Spleen (tissue), 11 donors: Measurements from ENCODE around the gene FAM53B. TPM values are rescaled to one million over a fixed set of nuclear protein-coding genes. Genes with fewer than 3 reads are reported as not detected.

ENCODE experiments used
- DNase-seq: peaks from one replicate; pipeline ENCODE4 v3.0.0-alpha.2; 2020
- H3K27ac ChIP-seq, 8 donors: fragments of 200-600 bp; sonication (generic) in 7 of 8; 1 replicate in 4 of 8; 2 replicates in 4 of 8; pipeline versions ENCODE4 v1.5.0 to v1.8.0; 2016 to 2021; ENCODE audit warnings: inconsistent platforms in 4 of 8, mild to moderate bottlenecking in 4 of 8, moderate library complexity in 1 of 8
- H3K27me3 ChIP-seq, 7 donors: fragments of 200-600 bp; sonication (generic) in 6 of 7; replicated peaks in 1 of 7; 1 replicate in 4 of 7; 2 replicates in 3 of 7; pipeline versions ENCODE4 v1.5.0 to v1.8.0; 2016 to 2021; ENCODE audit warnings: inconsistent platforms in 3 of 7, mild to moderate bottlenecking in 1 of 7
- H3K36me3 ChIP-seq, 6 donors: fragments of 200-600 bp; sonication (generic) in 5 of 6; 1 replicate in 4 of 6; 2 replicates in 2 of 6; pipeline versions ENCODE4 v1.5.0 to v1.8.0; 2016 to 2021; ENCODE audit warnings: inconsistent platforms in 2 of 6
- H3K4me1 ChIP-seq, 6 donors: fragments of 200-600 bp; sonication (generic) in 5 of 6; 1 replicate in 3 of 6; 2 replicates in 3 of 6; pipeline versions ENCODE4 v1.5.0 to v1.8.0; 2016 to 2021; ENCODE audit warnings: inconsistent platforms in 3 of 6
- H3K4me3 ChIP-seq, 8 donors: fragments of 200-600 bp; sonication (generic) in 7 of 8; 1 replicate in 4 of 8; 2 replicates in 4 of 8; pipeline versions ENCODE4 v1.5.0 to v1.8.0; 2016 to 2021; ENCODE audit warnings: inconsistent platforms in 4 of 8, mild to moderate bottlenecking in 4 of 8, moderate library complexity in 2 of 8
- H3K9me3 ChIP-seq, 8 donors: fragments of 200-600 bp; sonication (generic) in 7 of 8; 1 replicate in 4 of 8; 2 replicates in 4 of 8; pipeline versions ENCODE4 v1.5.0 to v1.8.0; 2016 to 2021; ENCODE audit warnings: inconsistent platforms in 4 of 8
- POLR2A ChIP-seq, 3 donors: fragments of 450-650 bp; IDR thresholded peaks; one replicate each; pipeline ENCODE4 v1.5.1; 2017; ENCODE audit warnings: antibody characterized with exemption in 3 of 3, mild to moderate bottlenecking in 1 of 3
- POLR2AphosphoS5 ChIP-seq, 3 donors: sonication (generic); formaldehyde crosslinking; IDR thresholded peaks; one replicate each; pipeline ENCODE4 v1.5.1; 2017; ENCODE audit warnings: antibody characterized with exemption in 3 of 3
- WGBS, 5 donors: extraction: QIAGEN DNeasy Blood & Tissue Kit in 3 of 5; methylation state at CpG; one replicate each; pipeline versions ENCODE4 v1.1.5 to v1.1.7; 2013 to 2018; 5-methylcytosine and 5-hydroxymethylcytosine counted together
- intact Hi-C: fragments of 100-400 bp; cut with DNase I; formaldehyde crosslinking; loops from one replicate; pipeline ENCODE4 v1.15.0; 2023; ENCODE audit warnings: low total_unique reads
- polyA plus RNA-seq, 3 donors: library from polyadenylated mRNA; stranded (reverse); fragments of 200-250 nt; gene quantifications; one replicate each; pipeline ENCODE4 v1.2.1, GENCODE V29; 2013
- total RNA-seq, 7 donors: library from RNA; depleted of rRNA in 3 of 7; stranded (reverse); fragments of >200 nt in 3 of 7; fragmentation: NEBNext Ultra II Directional in 4 of 7; extraction: Animal tissue kit (Norgen Biotek cat#: 25700) in 4 of 7; gene quantifications; one replicate each; pipeline versions ENCODE4 v1.1.0 to v1.2.1, GENCODE V29; 2016 to 2021
- TF ChIP-seq, protein P1 (sequence below), 11 experiments: fragments of 200-600 bp in 7 of 11; fragments of 450-650 bp in 4 of 11; sonication (generic) in 4 of 11; IDR thresholded peaks in 8 of 11; conservative IDR thresholded peaks in 3 of 11; 1 replicate in 7 of 11; 2 replicates in 4 of 11; pipeline versions ENCODE4 v1.4.0 to v1.8.0; 2016 to 2021; ENCODE audit warnings: antibody characterized with exemption in 11 of 11, inconsistent platforms in 4 of 11, mild to moderate bottlenecking in 1 of 11
- donor health status: healthy with polysubstance abuse.
- donor health status: DM: no; HTN: no; CAD: no; lungs with moderate emphysema.
- donor health status: DM: no; HTN: no; CAD: no.
- donor health status: Bipolar disorder and iron deficiency.
- donor health status: healthy.
- donor health status: DM: no; HTN: no; CAD: no.
- donor health status: DM: yes; HTN: yes; CAD: no.

Gene FAM53B
- total and polyA plus RNA-seq, 10 donors = 13.3 to 94.0 (median 56.2) TPM

DNA sequence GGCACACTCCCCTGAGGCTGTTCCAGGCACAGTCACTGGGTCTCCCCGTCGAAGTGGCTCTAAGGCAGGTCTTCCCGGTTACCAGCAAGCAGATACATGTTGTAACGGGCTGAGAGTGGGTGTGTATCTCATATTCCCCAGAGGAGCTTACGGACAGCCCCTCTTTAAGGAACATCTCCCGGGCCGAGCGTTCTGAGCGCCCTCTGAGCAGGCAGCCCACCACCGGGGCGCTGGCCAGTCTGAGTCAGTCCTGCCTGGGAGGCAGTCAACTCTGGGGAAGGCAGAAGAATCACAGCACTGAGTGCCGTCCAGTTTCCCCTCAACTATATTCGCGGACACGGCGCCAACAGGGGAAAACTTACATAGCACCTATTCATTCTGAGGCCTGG is 165.2 kb downstream of the FAM53B start:
- Histone ChIP-seq H3K4me1 (no peaks in the 10 kb centered on the region), H3K9me3 (peaks cover 0 to 16% (median 8%) of the 10 kb centered on the region in 8 donors), H3K4me3 (no peak overlapping the region), H3K36me3 (no peaks in the 10 kb centered on the region), H3K27ac (no peak overlapping the region), H3K27me3 (no peaks in the 10 kb centered on the region)
- intact Hi-C loops = no loop called here
- TF ChIP-seq, protein P1, sequence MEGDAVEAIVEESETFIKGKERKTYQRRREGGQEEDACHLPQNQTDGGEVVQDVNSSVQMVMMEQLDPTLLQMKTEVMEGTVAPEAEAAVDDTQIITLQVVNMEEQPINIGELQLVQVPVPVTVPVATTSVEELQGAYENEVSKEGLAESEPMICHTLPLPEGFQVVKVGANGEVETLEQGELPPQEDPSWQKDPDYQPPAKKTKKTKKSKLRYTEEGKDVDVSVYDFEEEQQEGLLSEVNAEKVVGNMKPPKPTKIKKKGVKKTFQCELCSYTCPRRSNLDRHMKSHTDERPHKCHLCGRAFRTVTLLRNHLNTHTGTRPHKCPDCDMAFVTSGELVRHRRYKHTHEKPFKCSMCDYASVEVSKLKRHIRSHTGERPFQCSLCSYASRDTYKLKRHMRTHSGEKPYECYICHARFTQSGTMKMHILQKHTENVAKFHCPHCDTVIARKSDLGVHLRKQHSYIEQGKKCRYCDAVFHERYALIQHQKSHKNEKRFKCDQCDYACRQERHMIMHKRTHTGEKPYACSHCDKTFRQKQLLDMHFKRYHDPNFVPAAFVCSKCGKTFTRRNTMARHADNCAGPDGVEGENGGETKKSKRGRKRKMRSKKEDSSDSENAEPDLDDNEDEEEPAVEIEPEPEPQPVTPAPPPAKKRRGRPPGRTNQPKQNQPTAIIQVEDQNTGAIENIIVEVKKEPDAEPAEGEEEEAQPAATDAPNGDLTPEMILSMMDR (IDR thresholded peaks at IDR 0.05 in 8 of 11, conservative IDR thresholded peaks at IDR 0.05 in 3 of 11) = no peak
- TF ChIP-seq POLR2AphosphoS5 (IDR thresholded peaks at IDR 0.05) (no peak), POLR2A (IDR thresholded peaks at IDR 0.05) (no peak)
- WGBS, 5 donors = 89 to 96% (median 91%) methylated on average over 13 to 16 of the region's 16 CpGs
- peak; percentile 58 for DNase-seq

DNA sequence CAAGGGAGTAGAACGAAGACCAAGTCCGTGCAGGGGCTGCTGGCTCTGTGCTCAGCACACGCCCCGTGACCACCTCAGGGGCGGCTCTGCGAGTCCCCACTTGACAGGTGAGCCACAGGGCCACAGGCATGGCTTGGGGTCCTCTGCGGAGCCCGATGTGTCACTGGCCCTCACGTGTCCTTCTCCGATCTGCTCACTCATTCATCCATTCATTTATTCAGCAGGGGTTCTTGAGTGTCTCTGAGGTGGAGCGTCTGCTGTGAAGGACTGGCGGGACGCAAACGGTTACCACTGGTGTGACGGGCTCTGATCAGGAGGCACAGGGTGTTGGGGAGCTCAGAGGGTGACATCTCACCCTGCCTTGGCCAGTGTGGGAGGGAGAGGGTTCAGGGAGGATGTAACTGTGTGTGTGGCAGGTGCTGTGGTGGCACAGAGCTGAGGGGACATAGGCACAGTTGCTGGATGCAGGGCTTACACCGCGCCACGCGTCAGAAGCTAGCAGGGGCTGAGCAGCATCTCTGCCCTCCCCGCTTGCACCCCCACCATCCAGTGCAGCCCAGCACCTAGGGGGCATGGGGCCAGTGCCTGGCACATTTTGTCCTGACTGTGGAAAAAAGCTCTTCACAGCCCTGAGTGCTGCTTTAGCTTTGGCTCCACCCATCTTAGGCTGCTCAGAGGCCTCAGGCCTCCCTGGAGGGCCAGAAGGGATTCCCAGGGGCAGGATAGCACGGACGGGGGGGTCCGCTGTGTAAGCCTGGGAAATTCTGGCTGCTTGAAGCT is 165.8 kb downstream of the FAM53B start:
- 91 to 95% (median 91%) methylated on average over 22 to 23 of the region's 23 CpGs for WGBS, 5 donors
- peak; percentile 61 for DNase-seq
- intact Hi-C loops = no loop called here

DNA sequence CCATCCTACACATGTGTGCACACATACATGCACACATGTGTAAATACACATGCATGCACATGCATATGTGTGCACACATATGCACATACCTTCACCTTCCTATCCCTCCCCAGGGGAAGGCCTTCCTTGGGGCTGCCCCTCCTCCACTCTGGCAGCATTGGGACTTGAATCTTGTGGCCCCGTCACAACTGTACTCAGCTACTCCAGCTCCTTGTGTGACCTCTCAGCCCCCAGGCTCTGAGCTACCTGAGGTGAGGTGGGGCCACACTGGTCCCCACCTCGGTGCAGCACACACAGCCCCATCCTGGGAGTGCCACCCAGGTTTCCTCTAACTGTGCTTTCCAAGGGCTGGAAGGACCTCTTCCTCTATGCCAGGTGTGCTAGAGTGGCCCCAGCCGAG is 166.5 kb downstream of the FAM53B start:
- Histone ChIP-seq H3K36me3 (no peaks in the 10 kb centered on the region), H3K27ac (no peak overlapping the region), H3K4me3 (no peak overlapping the region), H3K27me3 (no peaks in the 10 kb centered on the region), H3K4me1 (no peaks in the 10 kb centered on the region), H3K9me3 (peaks cover 0 to 16% (median 8%) of the 10 kb centered on the region in 8 donors)
- 83 to 97% (median 87%) methylated on average over 2 to 3 of the region's 3 CpGs for WGBS, 5 donors
- TF ChIP-seq, protein P1 (IDR thresholded peaks at IDR 0.05 in 8 of 11, conservative IDR thresholded peaks at IDR 0.05 in 3 of 11) = no peak
- TF ChIP-seq POLR2AphosphoS5 (IDR thresholded peaks at IDR 0.05) = no peak
- no peak for TF ChIP-seq POLR2A (IDR thresholded peaks at IDR 0.05)
- DNase-seq = peak; percentile 51
- intact Hi-C loops = no loop called here

More for the DNA sequence above, 165.8 kb downstream of the FAM53B start:
- TF ChIP-seq POLR2AphosphoS5 (IDR thresholded peaks at IDR 0.05) = no peak
- TF ChIP-seq, protein P1 (IDR thresholded peaks at IDR 0.05 in 8 of 11, conservative IDR thresholded peaks at IDR 0.05 in 3 of 11) = no peak
- Histone ChIP-seq H3K9me3 (peaks cover 0 to 16% (median 8%) of the 10 kb centered on the region in 8 donors), H3K36me3 (no peaks in the 10 kb centered on the region), H3K27me3 (no peaks in the 10 kb centered on the region), H3K27ac (no peak overlapping the region), H3K4me3 (no peak overlapping the region), H3K4me1 (no peaks in the 10 kb centered on the region)

DNA sequence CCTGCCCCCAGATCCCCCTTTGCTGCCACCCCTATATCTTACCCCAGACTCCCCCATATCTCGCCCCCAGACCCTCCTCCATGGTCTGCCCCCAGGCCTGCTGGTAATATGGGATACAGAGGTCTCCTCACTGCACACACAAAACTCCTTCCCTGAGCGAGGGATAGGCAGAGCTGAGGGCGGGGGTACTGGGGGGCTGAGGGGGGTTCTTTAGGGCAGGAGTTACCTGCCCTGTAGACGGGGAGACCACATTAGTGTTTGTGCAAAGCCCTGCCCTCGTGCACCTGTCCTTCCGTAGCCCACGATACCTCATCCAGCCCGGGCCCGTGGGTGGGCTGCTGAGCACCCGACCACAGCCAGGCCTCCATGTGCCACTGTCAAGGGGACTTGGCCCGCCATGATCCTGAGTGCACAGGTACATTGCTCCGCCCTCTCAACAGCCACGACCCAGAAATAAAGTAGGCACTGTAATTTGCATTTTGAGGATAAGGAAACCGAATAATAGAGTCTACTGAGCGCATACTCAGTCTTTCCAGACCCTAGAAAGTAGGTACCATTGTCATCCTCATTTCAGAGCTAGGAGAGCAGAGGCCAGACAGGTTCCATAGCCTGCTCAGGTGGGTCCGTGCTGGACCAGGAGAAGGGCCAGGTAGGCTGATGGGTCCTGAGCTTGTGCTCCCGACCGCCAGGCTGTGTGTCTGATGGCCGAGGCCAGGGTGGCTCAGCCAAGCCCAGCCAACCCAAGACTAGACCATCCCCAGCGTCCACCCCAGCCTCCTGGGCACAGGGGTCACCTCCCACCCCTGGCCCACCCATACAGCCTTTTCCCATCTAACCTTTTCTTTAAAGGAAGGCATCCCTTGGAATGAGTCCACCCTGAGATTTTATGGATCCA is 167.4 kb downstream of the FAM53B start:
- intact Hi-C loops = no loop called here
- no peak overlapping the region for H3K27ac ChIP-seq
- no peak overlapping the region for H3K4me3 ChIP-seq
- no peaks in the 10 kb centered on the region for H3K27me3 ChIP-seq
- DNase-seq = peak; percentile 47
- H3K36me3 ChIP-seq = no peaks in the 10 kb centered on the region
- no peaks in the 10 kb centered on the region for H3K4me1 ChIP-seq
- H3K9me3 ChIP-seq = peaks cover 0 to 16% (median 8%) of the 10 kb centered on the region in 8 donors
- TF ChIP-seq POLR2A (IDR thresholded peaks at IDR 0.05) (no peak), POLR2AphosphoS5 (IDR thresholded peaks at IDR 0.05) (no peak)
- TF ChIP-seq, protein P1 (IDR thresholded peaks at IDR 0.05 in 8 of 11, conservative IDR thresholded peaks at IDR 0.05 in 3 of 11) = no peak
- 76 to 85% (median 80%) methylated on average over 19 to 20 of the region's 20 CpGs for WGBS, 5 donors
